KG1 (cell line): ENCODE data around the gene PER2.

ENCODE experiments used
- DNase-seq: peaks from one replicate; lab custom pipeline; 2025; lab: John Stamatoyannopoulos, UW

The PER2 gene

GRCh38 chr2:238308177-238308576 is 19.8 kb upstream of the PER2 start:
- DNase-seq: no peak

DNA sequence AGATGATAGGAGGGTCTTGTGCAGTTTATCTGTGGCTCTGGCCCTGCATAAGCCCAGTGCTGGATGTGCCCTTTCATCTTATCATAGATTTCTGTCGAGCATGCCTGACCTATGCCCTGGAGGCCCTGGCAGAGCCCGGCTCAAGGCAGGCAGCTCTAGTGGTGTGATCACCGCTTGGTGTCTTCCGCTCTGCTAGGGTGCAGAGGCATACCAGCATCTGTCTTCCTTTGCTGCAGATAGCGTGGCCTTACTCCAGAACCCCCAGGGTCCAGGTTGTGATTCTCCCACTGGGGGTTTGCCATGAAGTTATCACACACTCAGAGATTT is 18.2 kb upstream of the PER2 start:
- DNase-seq: no peak

- no peak for DNase-seq
These were observed 17.7 kb upstream of the PER2 start for GRCh38 chr2:238305965-238306671.

- no peak for DNase-seq
These were observed 16.9 kb upstream of the PER2 start for GRCh38 chr2:238305092-238305862.

DNA sequence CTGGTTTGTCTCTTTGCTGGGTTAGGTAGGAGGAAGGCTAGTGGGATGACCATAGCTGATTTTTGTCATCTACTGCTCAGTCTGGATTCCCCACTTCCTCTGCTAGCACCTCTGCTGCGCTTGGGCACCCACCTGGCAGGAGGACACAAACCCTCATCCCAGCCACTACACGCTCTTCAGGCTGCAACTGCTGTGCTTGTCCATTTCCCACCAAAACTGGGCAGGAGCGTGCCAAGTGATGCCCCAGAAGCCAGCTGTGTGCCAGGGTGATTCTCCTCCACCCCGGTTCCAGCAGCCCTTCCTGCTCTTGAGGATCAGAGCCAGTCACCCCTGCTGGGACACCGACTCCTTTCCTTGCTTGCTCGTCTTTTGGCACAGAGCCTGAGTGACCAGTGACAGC is 15.7 kb upstream of the PER2 start:
- DNase-seq: no peak

GRCh38 chr2:238302751-238303150 is 14.3 kb upstream of the PER2 start:
- DNase-seq: no peak

DNA sequence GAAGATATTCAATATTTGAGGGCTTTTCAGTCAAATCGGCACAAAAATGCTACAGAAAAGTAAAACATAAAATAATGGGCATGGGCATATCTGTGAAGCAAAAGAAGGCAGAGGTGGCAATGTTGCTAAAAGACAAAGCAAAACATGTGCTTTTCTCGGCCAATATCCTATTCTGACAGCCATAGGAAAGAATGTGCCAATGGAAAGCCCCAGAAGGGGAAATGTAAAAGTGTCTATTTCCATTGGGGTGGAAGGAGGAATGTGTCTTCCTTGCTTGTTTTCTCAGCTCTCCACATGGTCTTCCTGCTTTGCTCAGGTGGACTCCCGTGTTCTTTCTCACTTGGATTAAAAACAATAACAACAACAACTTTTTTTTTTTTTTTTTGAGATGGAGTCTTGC is 13.7 kb upstream of the PER2 start:
- DNase-seq: no peak

DNA sequence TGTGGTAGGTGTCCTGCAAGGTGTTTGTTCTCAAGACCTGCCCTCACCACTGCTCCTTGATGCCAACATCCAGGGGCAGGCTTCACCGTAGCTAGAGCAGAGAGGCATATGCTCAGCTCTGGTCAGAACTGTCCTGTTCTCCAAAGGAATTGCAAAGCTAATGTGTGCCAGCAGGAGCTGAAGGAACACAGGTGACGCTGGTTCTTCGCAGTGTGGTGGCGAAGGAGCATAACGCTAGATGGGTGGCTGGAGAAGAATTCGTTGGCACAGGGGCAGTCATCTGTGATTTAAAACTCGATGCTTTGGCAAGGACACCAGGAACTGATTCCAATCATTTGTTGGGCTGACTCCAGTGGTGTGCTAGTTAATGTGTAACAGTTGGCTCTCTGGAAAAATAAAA is 11.4 kb upstream of the PER2 start:
- DNase-seq: no peak

DNA sequence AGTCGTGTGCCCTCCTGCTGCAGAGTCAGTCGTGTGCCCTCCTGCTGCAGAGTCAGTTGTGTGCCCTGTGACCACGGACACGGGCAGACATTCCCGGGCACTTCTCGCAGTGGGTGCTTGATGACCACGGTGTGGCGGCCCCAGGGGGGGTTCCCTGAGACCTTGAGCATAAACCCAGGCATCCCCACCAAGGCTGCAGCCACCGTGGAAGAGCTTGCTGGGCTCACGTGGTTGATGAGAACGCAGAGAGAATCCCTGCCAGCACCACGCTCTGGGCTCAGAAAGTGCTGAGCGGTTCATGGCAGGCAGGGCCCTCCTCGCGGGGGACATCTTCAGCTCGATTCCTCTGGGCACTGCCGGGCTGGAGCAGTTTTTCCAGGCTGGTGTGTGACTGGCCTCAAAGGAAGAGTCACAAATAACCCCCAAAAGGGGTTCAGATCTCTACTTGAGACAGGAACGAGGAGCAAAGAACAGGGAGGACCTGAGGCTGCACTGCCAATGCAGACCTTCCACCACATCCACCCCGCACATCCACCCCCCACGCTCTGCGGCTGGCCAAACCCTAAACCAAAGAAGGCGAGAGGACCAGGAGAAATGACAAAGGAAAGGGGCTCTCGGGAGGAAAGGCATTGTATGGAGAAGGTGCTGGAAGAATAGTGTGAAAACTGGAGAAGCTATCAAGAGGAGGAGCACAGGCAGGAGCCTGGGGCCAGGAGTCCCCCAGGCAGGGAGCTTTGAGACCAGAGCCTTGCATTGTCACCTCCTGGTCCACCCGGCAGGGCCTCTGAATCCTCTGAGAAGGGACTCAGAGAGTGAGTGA is 8.4 kb upstream of the PER2 start:
- no peak for DNase-seq

GRCh38 chr2:238295144-238296112 is 7.0 kb upstream of the PER2 start:
- DNase-seq: no peak

- no peak for DNase-seq
These were observed 6.2 kb upstream of the PER2 start for GRCh38 chr2:238294393-238295143.

- no peak for DNase-seq
These were observed 5.6 kb upstream of the PER2 start for GRCh38 chr2:238294046-238294392.

- DNase-seq: no peak
These were observed 3.3 kb upstream of the PER2 start for GRCh38 chr2:238291550-238292281.

DNA sequence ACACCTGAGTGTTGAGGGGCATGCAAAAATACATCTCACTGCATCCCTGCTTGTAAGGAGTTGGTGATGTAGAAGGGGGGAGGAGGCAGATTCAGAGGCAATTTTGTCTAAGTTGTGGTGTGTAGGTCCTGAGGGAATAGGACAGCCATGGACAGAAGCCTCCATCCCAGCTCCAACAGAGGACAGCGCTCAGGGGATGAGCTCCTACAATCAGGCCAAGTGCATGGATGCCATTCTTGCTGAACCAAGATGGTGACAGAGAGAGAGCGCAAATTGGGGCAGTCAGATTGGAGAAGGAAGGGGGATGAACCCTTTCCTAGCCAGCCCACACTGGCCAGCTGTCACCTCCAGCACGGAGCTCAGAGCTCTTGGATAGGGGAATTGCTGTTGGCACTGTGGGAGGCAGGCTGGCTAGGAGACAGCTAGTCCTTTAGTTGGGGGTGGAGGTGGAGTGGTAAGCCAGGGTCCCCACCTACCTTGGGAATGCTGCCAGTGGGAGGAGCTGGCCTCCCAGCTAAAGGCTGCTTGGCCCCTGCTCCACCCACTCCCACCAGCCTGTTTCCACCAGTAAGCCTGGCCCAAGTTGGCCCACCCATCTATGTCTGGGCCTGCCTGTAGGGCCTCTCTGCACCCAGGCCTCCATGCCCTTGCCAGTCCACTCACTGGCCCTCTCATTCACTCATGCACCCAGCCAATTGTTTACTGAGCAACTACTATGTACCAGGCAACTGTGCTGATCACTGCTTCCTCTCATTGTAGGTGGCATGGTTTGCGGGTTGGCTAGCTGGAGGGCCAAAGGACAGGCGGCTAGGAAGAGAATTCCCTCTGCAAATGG is 2.5 kb upstream of the PER2 start:
- DNase-seq: no peak

GRCh38 chr2:238290091-238290509 is 1.7 kb upstream of the PER2 start:
- no peak for DNase-seq

DNA sequence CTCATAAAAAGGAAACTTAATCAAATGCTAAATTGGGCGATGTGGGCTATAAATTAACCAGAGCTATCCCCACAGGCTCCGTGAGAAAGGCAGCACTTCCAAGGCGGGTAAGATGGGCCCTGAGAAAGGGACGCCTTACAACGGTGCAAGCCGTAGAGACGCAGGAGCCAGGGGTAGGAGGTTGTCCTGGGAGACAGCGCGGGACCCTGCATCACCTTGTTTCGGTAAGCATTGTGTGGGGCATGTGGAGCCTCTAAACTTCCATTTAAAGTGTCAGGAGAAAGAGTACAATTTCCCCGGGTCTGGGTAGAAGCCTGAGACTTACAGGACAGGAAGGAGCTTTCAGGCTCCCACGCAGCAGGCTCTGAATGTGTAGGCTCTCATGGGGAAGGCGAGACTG is 1.2 kb upstream of the PER2 start:
- no peak for DNase-seq

- DNase-seq: peak; percentile 98
These were observed 502 bp upstream of the PER2 start for GRCh38 chr2:238288650-238289573.

DNA sequence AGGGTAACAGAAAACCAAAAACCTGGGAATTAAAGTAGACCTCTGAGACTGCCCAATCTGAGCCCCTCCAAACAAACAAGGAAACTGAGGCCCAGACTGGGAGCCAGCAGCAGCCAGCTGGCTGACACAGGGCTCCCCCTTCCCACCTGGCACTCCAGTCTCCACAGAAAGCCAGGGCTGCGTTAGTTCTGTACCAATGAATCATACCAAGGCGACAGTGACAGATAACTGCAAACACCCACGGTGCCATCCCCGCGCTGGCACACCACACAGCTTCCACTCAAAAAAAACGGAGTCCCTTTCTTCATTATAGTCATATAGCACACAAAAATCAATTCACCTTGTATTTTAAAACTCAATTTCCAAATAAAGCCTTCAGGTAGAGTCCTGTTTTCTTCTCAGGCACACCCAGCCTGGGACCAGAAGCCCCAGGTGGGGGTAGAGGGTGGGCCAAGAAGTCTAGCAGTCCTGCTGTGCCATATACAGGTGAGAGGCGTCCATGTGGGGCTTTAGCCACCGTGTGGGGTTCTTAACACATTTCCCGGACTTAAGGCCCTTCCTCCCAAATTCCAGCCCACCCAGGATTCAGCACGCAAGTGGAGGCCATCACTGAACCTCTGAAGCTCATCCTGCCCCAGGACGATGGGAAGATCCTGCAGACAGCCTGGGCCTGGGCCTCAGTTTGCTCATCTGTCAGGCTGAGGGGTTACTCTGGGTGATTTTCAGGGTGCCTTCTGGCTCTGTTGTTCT is 1.2 kb downstream of the PER2 start:
- DNase-seq: no peak
